ENCODE measurements around the gene LEO1. TPM values are rescaled to one million over a fixed set of nuclear protein-coding genes. Genes with fewer than 3 reads are reported as not detected.

Gene LEO1
- total RNA-seq, 4 donors from 2014 or later, result 8.6 to 45.3 (median 27.8) TPM

DNA sequence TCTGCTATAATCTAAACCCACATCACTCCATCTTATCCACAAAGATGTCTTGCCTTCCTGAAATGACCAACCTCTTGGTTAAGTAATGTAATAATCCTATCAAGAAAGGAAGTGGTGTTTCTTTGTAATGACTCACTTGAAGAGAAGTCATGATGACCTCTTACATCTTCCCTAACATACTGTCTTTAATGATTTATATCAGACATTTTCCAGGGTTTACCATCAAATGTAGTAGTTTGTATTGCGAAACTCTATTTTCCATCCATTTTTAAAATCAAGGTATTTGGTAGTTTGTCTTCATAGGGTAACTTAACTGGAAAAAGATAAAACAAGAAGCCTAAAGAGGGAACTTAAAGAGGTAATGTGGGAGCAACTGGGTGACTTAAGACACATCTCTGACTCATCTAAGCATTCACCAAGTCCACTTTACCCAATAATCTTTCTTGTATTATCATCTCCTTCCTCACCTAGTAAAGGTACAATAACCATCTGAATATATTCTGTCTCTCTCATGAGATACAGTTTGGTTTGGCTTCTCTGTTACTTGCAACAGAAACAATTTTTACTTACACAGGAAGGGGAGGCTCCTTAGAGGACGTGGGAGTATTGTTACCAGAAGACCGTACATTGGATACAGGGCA lies 41.7 kb upstream of the LEO1 start:
- intact Hi-C loops (cut with DNase I; ENCODE audit: low total_unique reads), result no loop called here
- Histone ChIP-seq H3K9me3 (no peaks in the 10 kb centered on the region), H3K36me3 (no peaks in the 10 kb centered on the region), H3K4me3 (no peak overlapping the region), H3K4me1 (no peaks in the 10 kb centered on the region), H3K27ac (peak overlapping the region; percentile 35 to 45), H3K27me3 (no peaks in the 10 kb centered on the region)
- TF ChIP-seq, protein P1, sequence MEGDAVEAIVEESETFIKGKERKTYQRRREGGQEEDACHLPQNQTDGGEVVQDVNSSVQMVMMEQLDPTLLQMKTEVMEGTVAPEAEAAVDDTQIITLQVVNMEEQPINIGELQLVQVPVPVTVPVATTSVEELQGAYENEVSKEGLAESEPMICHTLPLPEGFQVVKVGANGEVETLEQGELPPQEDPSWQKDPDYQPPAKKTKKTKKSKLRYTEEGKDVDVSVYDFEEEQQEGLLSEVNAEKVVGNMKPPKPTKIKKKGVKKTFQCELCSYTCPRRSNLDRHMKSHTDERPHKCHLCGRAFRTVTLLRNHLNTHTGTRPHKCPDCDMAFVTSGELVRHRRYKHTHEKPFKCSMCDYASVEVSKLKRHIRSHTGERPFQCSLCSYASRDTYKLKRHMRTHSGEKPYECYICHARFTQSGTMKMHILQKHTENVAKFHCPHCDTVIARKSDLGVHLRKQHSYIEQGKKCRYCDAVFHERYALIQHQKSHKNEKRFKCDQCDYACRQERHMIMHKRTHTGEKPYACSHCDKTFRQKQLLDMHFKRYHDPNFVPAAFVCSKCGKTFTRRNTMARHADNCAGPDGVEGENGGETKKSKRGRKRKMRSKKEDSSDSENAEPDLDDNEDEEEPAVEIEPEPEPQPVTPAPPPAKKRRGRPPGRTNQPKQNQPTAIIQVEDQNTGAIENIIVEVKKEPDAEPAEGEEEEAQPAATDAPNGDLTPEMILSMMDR (IDR thresholded peaks at IDR 0.05), result no peak
- no peak for TF ChIP-seq POLR2A (IDR thresholded peaks at IDR 0.05)
- no peak for DNase-seq

DNA sequence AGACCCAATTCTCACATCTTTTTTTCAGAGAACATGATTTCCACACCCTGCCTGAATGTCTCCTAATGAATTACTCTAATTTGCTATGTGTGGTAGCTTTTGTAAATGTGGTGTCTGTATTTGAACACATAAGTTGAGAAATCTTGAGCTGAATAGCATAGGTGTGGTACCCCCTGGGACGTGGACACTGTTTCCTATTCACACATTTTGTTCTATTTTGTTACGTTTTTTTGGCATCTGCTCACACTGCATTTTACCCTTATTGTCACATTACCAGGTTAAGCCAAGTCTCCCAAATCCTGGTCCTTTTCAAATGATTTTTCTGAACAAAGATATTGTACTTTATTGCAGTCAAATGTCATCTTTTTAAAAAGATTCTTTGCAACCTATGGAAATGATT lies 40.6 kb upstream of the LEO1 start:
- intact Hi-C loops (cut with DNase I; ENCODE audit: low total_unique reads), result no loop called here
- no peaks in the 10 kb centered on the region for H3K36me3 ChIP-seq
- no peaks in the 10 kb centered on the region for H3K9me3 ChIP-seq
- no peak for DNase-seq
- H3K27me3 ChIP-seq, result no peaks in the 10 kb centered on the region
- peak overlapping the region; percentile 1 to 68 for H3K27ac ChIP-seq
- no peaks in the 10 kb centered on the region for H3K4me1 ChIP-seq
- no peak overlapping the region for H3K4me3 ChIP-seq
- no peak for TF ChIP-seq POLR2A (IDR thresholded peaks at IDR 0.05)
- TF ChIP-seq, protein P1 (IDR thresholded peaks at IDR 0.05), result no peak

DNA sequence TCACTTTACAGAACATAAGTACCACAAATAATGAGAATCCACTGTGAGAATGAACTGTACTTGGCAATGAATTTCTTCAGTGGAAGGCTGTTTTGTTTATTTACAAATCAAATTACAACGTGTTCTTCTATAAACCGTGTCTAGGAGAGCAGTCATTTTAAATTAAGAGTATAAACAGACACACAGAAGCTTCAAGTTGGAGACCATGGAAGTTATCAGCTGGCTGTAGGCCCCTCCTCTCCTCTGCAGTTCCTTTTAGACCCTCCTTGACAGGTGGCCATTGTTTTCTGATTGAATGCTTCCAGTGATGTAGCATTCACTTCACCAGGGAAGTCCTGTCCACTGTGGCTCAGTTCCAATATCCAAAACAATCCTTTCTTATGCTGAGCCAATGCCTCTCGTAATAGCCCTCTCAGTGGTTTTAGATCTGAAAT lies 40.1 kb upstream of the LEO1 start:
- H3K27ac ChIP-seq, result peak overlapping the region; percentile 1 to 68
- intact Hi-C loops (cut with DNase I; ENCODE audit: low total_unique reads), result no loop called here
- H3K9me3 ChIP-seq, result no peaks in the 10 kb centered on the region
- TF ChIP-seq, protein P1 (IDR thresholded peaks at IDR 0.05), result no peak
- no peak for TF ChIP-seq POLR2A (IDR thresholded peaks at IDR 0.05)
- H3K27me3 ChIP-seq, result no peaks in the 10 kb centered on the region
- H3K4me3 ChIP-seq, result no peak overlapping the region
- no peaks in the 10 kb centered on the region for H3K4me1 ChIP-seq
- no peak for DNase-seq
- H3K36me3 ChIP-seq, result no peaks in the 10 kb centered on the region

DNA sequence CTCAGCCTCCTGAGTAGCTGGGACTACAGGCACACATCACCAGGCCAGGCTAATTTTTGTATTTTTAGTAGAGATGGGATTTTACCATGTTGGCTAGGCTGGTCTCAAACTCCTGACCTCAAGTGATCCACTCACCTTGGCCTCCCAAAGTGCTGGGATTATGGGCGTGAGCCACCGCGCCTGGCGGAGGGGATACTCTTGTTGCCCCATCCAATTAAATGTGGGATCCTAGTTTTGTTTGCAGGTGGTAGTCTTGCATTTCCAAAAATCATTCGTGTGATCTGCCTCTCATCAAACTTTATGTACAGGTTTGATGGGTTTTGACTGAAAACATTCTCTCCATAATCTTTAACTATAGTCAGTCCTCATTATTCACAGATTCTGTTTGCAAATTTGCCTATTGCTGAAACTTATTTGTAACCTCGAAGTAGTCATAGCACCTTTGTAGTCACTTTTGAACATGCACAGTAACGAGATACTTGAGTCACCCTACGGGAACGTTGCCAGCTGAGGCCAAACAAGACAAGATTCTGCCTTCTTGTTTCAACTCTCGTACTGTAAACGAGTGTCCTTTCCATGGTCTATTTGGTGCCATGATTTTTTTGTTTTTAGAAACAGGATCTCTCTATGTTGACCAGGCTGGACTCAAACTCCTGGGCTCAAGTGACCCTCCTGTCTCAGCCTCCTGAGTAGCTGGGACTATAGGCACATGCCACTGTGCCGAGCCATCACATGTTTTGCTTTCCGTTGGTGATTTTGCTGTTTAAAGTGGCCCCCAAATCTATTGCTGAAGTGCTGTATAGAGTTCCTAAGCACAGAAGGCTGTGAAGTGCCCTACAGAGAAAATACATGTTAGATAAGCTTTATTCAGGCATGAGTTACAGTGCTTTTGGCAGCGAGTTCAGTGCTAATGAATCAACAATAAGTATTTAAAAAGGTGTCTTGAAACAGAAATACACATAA lies 39.3 kb upstream of the LEO1 start:
- H3K27ac ChIP-seq, result peak overlapping the region in 1 of 2 donors; percentile 68
- H3K36me3 ChIP-seq, result no peaks in the 10 kb centered on the region
- no peaks in the 10 kb centered on the region for H3K9me3 ChIP-seq
- intact Hi-C loops (cut with DNase I; ENCODE audit: low total_unique reads), result no loop called here
- no peak overlapping the region for H3K4me3 ChIP-seq
- TF ChIP-seq, protein P1 (IDR thresholded peaks at IDR 0.05), result no peak
- no peak for TF ChIP-seq POLR2A (IDR thresholded peaks at IDR 0.05)
- H3K4me1 ChIP-seq, result no peaks in the 10 kb centered on the region
- DNase-seq, result peak; percentile 25 to 53
- H3K27me3 ChIP-seq, result no peaks in the 10 kb centered on the region
